Hepatocyte (in vitro differentiated cells): ENCODE data around the gene CRISP2. TPM values are rescaled to one million over a fixed set of nuclear protein-coding genes. Genes with fewer than 3 reads are reported as not detected.

Source experiments
- DNase-seq: peaks from one replicate; pipeline ENCODE4 v3.0.0-alpha.2; 2016; ENCODE audit warnings: low spot score
- H2AFZ ChIP-seq: fragments of 200-600 bp; sonication (generic); 2 replicates; pipeline ENCODE4 v1.6.0; 2016; ENCODE audit warnings: antibody characterized with exemption, mild to moderate bottlenecking
- H3K27ac ChIP-seq: fragments of 200-600 bp; sonication (generic); 2 replicates; pipeline ENCODE4 v1.5.1; 2016; ENCODE audit warnings: mild to moderate bottlenecking
- H3K27me3 ChIP-seq: fragments of 200-600 bp; sonication (generic); 2 replicates; pipeline ENCODE4 v1.6.1; 2016
- H3K36me3 ChIP-seq: fragments of 200-600 bp; sonication (generic); replicated peaks from 2 replicates; pipeline ENCODE4 v1.5.1; 2016; ENCODE audit warnings: low read depth; ENCODE audit not compliant: insufficient read depth
- H3K4me1 ChIP-seq: fragments of 200-600 bp; sonication (generic); 2 replicates; pipeline ENCODE4 v1.5.1; 2016; ENCODE audit warnings: mild to moderate bottlenecking, moderate library complexity; ENCODE audit not compliant: insufficient read depth
- H3K4me2 ChIP-seq: fragments of 200-600 bp; sonication (generic); 2 replicates; pipeline ENCODE4 v1.6.0; 2016
- H3K4me3 ChIP-seq: fragments of 200-600 bp; sonication (generic); 2 replicates; pipeline ENCODE4 v1.5.1; 2016; ENCODE audit warnings: mild to moderate bottlenecking
- H3K79me2 ChIP-seq: fragments of 200-600 bp; sonication (generic); 2 replicates; pipeline ENCODE4 v1.6.0; 2017; ENCODE audit warnings: mild to moderate bottlenecking
- H3K9me2 ChIP-seq: fragments of 200-600 bp; sonication (generic); replicated peaks from 2 replicates; pipeline ENCODE4 v1.6.0; 2017; ENCODE audit warnings: mild to moderate bottlenecking; ENCODE audit not compliant: insufficient read depth
- H3K9me3 ChIP-seq: fragments of 200-600 bp; sonication (generic); 2 replicates; pipeline ENCODE4 v1.5.1; 2016; ENCODE audit warnings: low read depth, mild to moderate bottlenecking
- H4K20me1 ChIP-seq: fragments of 200-600 bp; sonication (generic); 2 replicates; pipeline ENCODE4 v1.6.0; 2016; ENCODE audit warnings: mild to moderate bottlenecking; ENCODE audit not compliant: insufficient read depth, poor library complexity, severe bottlenecking
- CTCF ChIP-seq: fragments of 200-600 bp; sonication (generic); IDR thresholded peaks from 2 replicates; pipeline ENCODE4 v1.5.1; 2016; ENCODE audit warnings: antibody characterized with exemption, mild to moderate bottlenecking; ENCODE audit not compliant: poor library complexity
- EZH2 ChIP-seq: fragments of 200-600 bp; sonication (generic); IDR thresholded peaks from 2 replicates; pipeline ENCODE4 v1.6.1; 2016; ENCODE audit warnings: antibody characterized with exemption, mild to moderate bottlenecking, borderline replicate concordance
- EZH2phosphoT487 ChIP-seq: fragments of 200-600 bp; sonication (generic); IDR thresholded peaks from one replicate; pipeline ENCODE4 v1.6.1; 2018; ENCODE audit warnings: antibody characterized with exemption, mild to moderate bottlenecking, low read depth, moderate library complexity; ENCODE audit not compliant: unreplicated experiment, severe bottlenecking
- WGBS: methylation state at CpG from one replicate; pipeline ENCODE4 v1.1.6; 2016; ENCODE audit warnings: low lambda C conversion rate; ENCODE audit errors: missing lambda C conversion rate; 5-methylcytosine and 5-hydroxymethylcytosine counted together
- polyA plus RNA-seq: library from polyadenylated mRNA; unstranded; fragments of >200 nt; fragmentation: Nextera tagmentation; extraction: Ambion mirVana; gene quantifications from 2 replicates; pipeline ENCODE4 v1.2.1, GENCODE V29; 2016
- total RNA-seq: library from RNA; depleted of rRNA; stranded (reverse); fragments of >200 nt; gene quantifications from 2 replicates; pipeline ENCODE4 v1.2.3, GENCODE V29; 2014

The CRISP2 gene
- total and polyA plus RNA-seq, 2 experiments from 2014 or later: 0.21 to 0.57 TPM

- WGBS: 100% methylated on average over 1 of the region's 1 CpG
- no peaks in the 10 kb centered on the region for H4K20me1 ChIP-seq
- H3K4me2 ChIP-seq: peak overlapping the region; percentile 14
- no peak overlapping the region for H3K4me3 ChIP-seq
- DNase-seq: no peak
- H3K9me2 ChIP-seq: no peaks in the 10 kb centered on the region
- no peak overlapping the region for H3K27ac ChIP-seq
- no peak for TF ChIP-seq EZH2phosphoT487
- no peak for TF ChIP-seq CTCF
- TF ChIP-seq EZH2: no peak
- no peaks in the 10 kb centered on the region for H3K27me3 ChIP-seq
- no peaks in the 10 kb centered on the region for H3K36me3 ChIP-seq
- no peaks in the 10 kb centered on the region for H3K4me1 ChIP-seq
- no peak overlapping the region for H2AFZ ChIP-seq
- H3K79me2 ChIP-seq: no peaks in the 10 kb centered on the region
- no peaks in the 10 kb centered on the region for H3K9me3 ChIP-seq
Measured at GRCh38 chr6:49662231-49662891, 51.0 kb downstream of the CRISP2 start.

DNA sequence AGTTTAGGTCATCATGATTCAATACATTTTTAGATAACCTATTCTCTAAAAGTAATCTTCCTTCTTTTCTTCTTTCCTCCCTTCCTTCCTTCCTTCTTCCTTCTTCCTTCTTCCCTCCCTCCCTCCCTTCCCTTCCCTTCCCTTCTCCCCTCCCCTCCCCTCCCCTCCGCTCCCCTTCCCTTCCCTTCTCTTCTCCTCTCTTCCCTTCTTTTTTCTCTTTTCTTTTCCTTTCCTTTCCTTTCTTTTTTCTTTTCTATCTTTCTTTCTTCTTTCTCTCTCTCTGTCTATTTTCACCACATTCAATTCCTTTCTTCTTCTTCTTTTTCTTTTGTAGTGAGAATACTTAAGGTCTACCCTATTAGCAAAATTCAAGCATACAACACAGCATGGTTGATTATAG is 59.4 kb downstream of the CRISP2 start:
- Histone ChIP-seq H3K9me2 (no peaks in the 10 kb centered on the region), H3K4me3 (no peak overlapping the region), H3K9me3 (no peaks in the 10 kb centered on the region), H2AFZ (no peak overlapping the region), H3K36me3 (no peaks in the 10 kb centered on the region), H3K79me2 (no peaks in the 10 kb centered on the region), H4K20me1 (no peaks in the 10 kb centered on the region), H3K27ac (no peak overlapping the region), H3K27me3 (no peaks in the 10 kb centered on the region), H3K4me1 (no peaks in the 10 kb centered on the region), H3K4me2 (no peak overlapping the region)
- no peak for DNase-seq
- WGBS: no CpG with 5 or more reads among the region's 1 CpG
- TF ChIP-seq CTCF: no peak
- TF ChIP-seq EZH2: no peak
- no peak for TF ChIP-seq EZH2phosphoT487

DNA sequence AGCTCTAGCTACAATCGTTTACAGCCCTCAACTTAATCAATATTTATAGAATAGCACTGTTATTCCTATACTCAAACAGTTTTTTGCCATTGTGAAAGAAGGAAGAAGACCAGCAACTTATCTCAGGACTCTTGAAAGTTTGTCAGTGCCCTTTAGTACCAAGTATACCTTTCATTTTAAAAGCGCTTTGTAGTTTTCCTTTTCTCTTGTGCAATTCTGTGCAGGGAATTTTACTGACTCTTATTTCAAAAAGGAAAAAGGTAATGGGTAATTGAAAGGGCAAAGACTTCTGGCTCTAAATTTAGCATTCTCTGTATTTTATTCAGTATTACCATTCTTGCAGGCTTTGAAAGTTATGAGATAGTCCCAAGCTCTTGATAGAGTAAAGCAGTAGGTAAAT is 59.9 kb downstream of the CRISP2 start:
- Histone ChIP-seq H3K79me2 (no peaks in the 10 kb centered on the region), H3K4me2 (no peak overlapping the region), H3K9me3 (no peaks in the 10 kb centered on the region), H3K27me3 (no peaks in the 10 kb centered on the region), H3K4me3 (no peak overlapping the region), H3K4me1 (no peaks in the 10 kb centered on the region), H2AFZ (no peak overlapping the region), H4K20me1 (no peaks in the 10 kb centered on the region), H3K27ac (no peak overlapping the region), H3K36me3 (no peaks in the 10 kb centered on the region), H3K9me2 (no peaks in the 10 kb centered on the region)
- no peak for DNase-seq
- 80% methylated on average over 2 of the region's 2 CpGs for WGBS
- no peak for TF ChIP-seq CTCF
- no peak for TF ChIP-seq EZH2
- TF ChIP-seq EZH2phosphoT487: no peak
